ENCODE data around the gene GCDH.

Gene GCDH

DNA sequence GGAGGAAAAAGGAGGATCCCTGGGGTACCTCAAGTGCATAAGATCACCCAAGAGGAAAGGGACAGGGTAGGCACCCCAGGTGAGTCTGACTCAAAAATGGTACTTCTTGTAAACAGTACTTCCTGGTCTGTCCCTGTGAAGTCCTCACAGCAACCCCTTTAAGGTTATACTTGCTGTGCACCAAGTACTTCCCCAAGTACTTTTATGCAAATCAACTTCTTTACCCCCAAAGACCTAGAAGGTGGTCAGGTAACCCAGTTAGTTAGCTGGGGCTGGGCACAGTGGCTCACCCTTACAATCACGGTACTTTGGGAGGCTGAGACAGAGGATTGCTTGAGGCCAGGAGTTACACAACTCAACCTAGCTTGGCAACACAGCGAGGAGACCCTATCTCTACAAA, 49.9 kb downstream of the GCDH start:
- DNase-seq: no peak

DNA sequence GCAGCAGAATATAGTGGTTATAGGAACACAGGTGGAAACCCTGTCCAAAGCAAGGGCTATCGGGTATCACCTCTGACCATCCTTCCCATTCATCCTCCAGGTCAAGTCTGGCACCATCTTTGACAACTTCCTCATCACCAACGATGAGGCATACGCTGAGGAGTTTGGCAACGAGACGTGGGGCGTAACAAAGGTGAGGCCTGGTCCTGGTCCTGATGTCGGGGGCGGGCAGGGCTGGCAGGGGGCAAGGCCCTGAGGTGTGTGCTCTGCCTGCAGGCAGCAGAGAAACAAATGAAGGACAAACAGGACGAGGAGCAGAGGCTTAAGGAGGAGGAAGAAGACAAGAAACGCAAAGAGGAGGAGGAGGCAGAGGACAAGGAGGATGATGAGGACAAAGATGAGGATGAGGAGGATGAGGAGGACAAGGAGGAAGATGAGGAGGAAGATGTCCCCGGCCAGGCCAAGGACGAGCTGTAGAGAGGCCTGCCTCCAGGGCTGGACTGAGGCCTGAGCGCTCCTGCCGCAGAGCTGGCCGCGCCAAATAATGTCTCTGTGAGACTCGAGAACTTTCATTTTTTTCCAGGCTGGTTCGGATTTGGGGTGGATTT, 52.6 kb downstream of the GCDH start:
- DNase-seq: no peak

DNA sequence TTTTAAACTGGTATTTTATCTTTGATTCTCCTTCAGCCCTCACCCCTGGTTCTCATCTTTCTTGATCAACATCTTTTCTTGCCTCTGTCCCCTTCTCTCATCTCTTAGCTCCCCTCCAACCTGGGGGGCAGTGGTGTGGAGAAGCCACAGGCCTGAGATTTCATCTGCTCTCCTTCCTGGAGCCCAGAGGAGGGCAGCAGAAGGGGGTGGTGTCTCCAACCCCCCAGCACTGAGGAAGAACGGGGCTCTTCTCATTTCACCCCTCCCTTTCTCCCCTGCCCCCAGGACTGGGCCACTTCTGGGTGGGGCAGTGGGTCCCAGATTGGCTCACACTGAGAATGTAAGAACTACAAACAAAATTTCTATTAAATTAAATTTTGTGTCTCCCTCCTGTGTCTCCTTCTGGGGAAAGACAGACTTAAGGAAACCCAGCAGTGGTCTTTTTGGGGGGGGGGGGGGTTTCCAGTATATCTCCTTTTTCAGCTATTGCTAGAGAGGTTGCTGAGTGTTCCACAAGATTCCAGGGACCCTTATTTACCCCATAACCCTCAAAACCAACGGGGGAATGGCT, 53.2 kb downstream of the GCDH start:
- DNase-seq: no peak

DNA sequence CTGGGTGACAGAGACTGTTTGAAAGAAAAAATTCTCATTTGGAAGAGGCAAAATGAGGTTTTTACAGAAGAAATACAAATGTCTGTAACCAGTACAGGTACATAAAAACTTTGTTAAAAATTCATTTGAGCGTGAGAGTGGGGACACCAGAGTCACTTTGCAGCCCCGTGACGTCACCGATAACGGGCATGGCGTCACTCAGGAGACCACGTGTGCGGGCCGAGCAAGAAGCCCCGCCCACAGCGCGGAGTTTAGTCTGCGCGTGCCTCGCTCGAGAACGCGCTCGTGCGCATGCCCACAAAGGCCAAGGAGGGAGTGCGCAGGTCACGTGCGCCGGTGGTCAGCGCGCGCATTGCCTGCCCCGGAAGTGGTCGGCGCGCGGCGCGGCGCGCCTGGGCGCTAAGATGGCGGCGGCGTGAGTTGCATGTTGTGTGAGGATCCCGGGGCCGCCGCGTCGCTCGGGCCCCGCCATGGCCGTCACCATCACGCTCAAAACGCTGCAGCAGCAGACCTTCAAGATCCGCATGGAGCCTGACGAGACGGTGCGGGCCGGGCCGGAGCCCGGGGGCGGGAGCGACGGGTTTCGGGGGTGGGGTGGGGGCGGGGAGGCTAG, 54.6 kb downstream of the GCDH start, which contains the start of gene RAD23A:
TSS of gene RAD23A (plus strand) at position 384 of the 613 bp plus-strand sequence. CDS start at position 471, 87 bp downstream.
- peak; percentile 97 for DNase-seq

- peak; percentile 86 for DNase-seq
Observed at GRCh38 chr19:12946092-12946721, 55.2 kb downstream of the GCDH start.

GRCh38 chr19:12946731-12947496, 56.0 kb downstream of the GCDH start:
- no peak for DNase-seq

DNA sequence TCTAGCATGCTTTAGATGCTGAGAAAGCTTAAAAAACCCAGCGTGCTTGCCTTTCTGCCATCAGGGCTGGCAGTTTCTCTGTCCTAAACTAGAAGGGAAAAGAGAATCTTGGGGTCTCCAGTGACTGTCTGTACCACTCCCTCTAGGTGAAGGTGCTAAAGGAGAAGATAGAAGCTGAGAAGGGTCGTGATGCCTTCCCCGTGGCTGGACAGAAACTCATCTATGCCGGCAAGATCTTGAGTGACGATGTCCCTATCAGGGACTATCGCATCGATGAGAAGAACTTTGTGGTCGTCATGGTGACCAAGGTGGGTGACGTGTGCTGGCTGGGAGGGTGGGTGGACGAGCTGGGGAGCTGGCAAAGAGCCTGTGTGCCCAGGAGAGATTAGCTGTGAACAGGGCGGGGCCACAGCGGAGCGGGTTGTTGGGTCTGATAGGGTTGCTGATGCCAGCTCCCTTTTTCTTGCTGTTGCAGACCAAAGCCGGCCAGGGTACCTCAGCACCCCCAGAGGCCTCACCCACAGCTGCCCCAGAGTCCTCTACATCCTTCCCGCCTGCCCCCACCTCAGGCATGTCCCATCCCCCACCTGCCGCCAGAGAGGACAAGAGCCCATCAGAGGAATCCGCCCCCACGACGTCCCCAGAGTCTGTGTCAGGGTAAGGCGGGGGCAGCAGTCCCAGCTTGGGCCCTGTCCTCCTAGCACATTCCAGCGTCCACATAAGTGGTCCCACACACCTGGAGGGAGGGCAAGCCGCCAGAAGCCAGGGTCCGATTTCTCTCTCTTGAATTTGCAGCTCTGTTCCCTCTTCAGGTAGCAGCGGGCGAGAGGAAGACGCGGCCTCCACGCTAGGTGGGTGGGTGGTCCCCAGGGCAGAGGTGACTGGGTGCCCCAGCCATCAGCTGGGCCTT, 57.0 kb downstream of the GCDH start:
- DNase-seq: no peak

DNA sequence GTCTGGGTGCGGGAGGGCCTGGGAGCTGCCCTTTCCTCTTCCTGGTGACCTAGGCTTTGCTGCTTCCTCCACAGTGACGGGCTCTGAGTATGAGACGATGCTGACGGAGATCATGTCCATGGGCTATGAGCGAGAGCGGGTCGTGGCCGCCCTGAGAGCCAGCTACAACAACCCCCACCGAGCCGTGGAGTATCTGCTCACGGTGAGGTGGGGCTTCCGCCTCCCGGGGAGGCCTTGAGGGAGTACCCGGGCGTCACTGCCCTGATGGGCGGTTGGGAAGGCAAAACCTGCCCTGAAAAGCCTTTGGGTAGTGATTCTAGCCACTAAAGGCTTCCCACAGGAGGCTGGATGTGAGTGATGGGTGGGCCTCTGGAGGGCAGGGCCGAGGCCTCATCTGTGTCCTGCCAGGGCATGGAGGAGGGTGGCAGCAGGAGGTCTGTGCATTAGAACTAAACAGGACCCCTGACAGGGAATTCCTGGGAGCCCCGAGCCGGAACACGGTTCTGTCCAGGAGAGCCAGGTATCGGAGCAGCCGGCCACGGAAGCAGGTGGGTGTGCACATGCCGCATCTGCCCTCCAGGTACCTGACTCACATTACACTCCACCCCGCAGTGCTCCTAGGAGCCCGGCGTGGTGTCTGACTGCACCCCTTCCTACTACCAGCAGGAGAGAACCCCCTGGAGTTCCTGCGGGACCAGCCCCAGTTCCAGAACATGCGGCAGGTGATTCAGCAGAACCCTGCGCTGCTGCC, 57.8 kb downstream of the GCDH start:
- no peak for DNase-seq
